ENCODE data around the gene KANSL2.
"Not testable (repeated sequence)": the region's sequence is repeated elsewhere in the genome, so short reads cannot be mapped to it uniquely, and the experiment has no call there.

Gene KANSL2

GRCh38 chr12:48627556-48627955 lies 54.5 kb downstream of the KANSL2 start:
- DNase-seq (ENCODE audit: low read depth in 1 of 2, low spot score in 1 of 2): no peak
- Histone ChIP-seq H3K27me3 (ENCODE audit: insufficient read depth, poor library complexity, severe bottlenecking) (no peaks in the 10 kb centered on the region), H3K4me3 (replicated peaks; ENCODE audit: insufficient read depth, low read length) (no peak overlapping the region), H3K27ac (replicated peaks) (no peak overlapping the region)
- TF ChIP-seq REST (IDR thresholded peaks at IDR 0.05; ENCODE audit: insufficient replicate concordance, low read depth) (no peak), SPI1 (IDR thresholded peaks at IDR 0.05; ENCODE audit: borderline replicate concordance, low read depth) (no peak), CTCF (IDR thresholded peaks at IDR 0.05; ENCODE audit: insufficient read depth, low read length) (no peak), GABPA (IDR thresholded peaks at IDR 0.05; ENCODE audit: low read depth) (no peak), POLR2AphosphoS5 (IDR thresholded peaks at IDR 0.05; ENCODE audit: low read depth) (no peak)

- not testable (repeated sequence) for H3K4me3 ChIP-seq (replicated peaks; ENCODE audit: insufficient read depth, low read length); DNase-seq (ENCODE audit: low read depth in 1 of 2, low spot score in 1 of 2); H3K27me3 ChIP-seq (ENCODE audit: insufficient read depth, poor library complexity, severe bottlenecking); H3K27ac ChIP-seq (replicated peaks)
Observed at GRCh38 chr12:48622997-48623396, 59.0 kb downstream of the KANSL2 start.

DNA sequence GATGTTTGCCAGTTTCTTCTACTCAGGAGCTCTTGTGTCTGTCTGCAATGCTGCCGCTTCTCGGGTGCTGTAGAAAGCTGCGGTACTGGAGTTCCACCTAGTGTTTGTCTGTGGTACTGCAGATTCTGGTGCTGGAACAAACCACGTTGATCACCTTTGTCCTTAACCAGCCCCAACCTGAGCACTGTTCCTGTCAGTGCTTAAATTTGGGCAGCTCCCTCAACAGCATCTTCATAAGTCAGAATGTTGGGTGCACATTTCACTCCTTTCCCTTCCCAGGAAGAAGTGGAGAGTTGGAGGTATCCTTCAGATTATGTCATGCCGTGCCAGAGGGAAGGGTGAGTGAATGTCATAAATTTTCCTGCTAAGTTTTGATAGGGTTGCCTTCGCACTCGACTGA lies 63.5 kb downstream of the KANSL2 start:
- Histone ChIP-seq H3K27me3 (ENCODE audit: insufficient read depth, poor library complexity, severe bottlenecking) (no peaks in the 10 kb centered on the region), H3K27ac (replicated peaks) (no peak overlapping the region), H3K4me3 (replicated peaks; ENCODE audit: insufficient read depth, low read length) (no peak overlapping the region)
- DNase-seq (ENCODE audit: low read depth in 1 of 2, low spot score in 1 of 2): peak; percentile 52 to 70
- no peak for TF ChIP-seq REST (IDR thresholded peaks at IDR 0.05; ENCODE audit: insufficient replicate concordance, low read depth)
- peak; percentile 98 for TF ChIP-seq CTCF (IDR thresholded peaks at IDR 0.05; ENCODE audit: insufficient read depth, low read length)

GRCh38 chr12:48615681-48616080 lies 66.4 kb downstream of the KANSL2 start:
- no peak overlapping the region for H3K4me3 ChIP-seq (replicated peaks; ENCODE audit: insufficient read depth, low read length)

More at GRCh38 chr12:48615681-48616080, 66.4 kb downstream of the KANSL2 start:
- no peaks in the 10 kb centered on the region for H3K27me3 ChIP-seq (ENCODE audit: insufficient read depth, poor library complexity, severe bottlenecking)
- TF ChIP-seq CTCF (IDR thresholded peaks at IDR 0.05; ENCODE audit: insufficient read depth, low read length) (no peak), REST (IDR thresholded peaks at IDR 0.05; ENCODE audit: insufficient replicate concordance, low read depth) (no peak)
- no peak for DNase-seq (ENCODE audit: low read depth in 1 of 2, low spot score in 1 of 2)
- H3K27ac ChIP-seq (replicated peaks): no peak overlapping the region
